Fibroblast of lung (primary cell): Measurements from ENCODE around the gene HID1.

Source experiments
- EZH2 ChIP-seq: IDR thresholded peaks from 2 replicates; pipeline ENCODE4 v1.5.1; 2012; ENCODE audit warnings: low read length, control low read depth, mild to moderate bottlenecking; ENCODE audit errors: missing control alignments
- TF ChIP-seq, protein P1 (sequence below), 2 donors: IDR thresholded peaks in 1 of 2; conservative IDR thresholded peaks in 1 of 2; 1 replicate in 1 of 2; 2 replicates in 1 of 2; pipeline ENCODE4 v1.5.1; 2011 to 2012; ENCODE audit warnings: low read length in 2 of 2, control low read depth in 1 of 2, inconsistent platforms in 1 of 2, low read depth in 1 of 2, mild to moderate bottlenecking in 1 of 2

DNA sequence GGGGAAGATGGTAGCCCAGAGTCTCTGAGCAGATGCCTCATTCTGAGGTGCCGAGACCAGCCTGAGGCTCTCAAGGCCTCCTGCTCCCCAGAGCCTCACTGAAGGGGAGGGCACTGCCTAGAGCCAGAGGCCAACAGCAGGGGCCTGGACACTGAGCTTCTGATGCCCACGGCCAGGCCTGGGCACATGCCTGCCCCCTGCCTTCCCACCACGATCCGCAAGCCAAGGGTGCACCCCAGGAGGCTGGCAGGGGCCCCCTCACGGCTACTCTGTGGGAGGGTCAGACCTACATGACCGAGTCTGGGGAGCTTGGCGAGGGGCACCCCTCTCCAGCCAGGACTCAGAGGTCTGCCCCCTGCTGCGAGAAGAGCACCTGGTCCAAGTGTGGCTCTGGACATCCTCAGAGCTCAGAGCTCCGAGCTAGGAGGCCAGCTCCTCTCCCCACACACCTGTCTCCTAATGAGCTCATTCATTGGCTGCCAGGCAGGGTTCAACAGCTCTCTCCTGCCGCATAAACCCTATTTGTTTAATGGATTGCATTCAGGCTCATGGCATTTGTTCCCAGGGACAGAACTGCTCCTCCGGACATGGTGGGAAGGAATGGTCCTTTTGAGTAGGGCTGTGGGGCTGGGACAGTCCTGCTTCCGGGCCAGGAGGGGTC, 23.0 kb downstream of the HID1 start:
- TF ChIP-seq, protein P1, sequence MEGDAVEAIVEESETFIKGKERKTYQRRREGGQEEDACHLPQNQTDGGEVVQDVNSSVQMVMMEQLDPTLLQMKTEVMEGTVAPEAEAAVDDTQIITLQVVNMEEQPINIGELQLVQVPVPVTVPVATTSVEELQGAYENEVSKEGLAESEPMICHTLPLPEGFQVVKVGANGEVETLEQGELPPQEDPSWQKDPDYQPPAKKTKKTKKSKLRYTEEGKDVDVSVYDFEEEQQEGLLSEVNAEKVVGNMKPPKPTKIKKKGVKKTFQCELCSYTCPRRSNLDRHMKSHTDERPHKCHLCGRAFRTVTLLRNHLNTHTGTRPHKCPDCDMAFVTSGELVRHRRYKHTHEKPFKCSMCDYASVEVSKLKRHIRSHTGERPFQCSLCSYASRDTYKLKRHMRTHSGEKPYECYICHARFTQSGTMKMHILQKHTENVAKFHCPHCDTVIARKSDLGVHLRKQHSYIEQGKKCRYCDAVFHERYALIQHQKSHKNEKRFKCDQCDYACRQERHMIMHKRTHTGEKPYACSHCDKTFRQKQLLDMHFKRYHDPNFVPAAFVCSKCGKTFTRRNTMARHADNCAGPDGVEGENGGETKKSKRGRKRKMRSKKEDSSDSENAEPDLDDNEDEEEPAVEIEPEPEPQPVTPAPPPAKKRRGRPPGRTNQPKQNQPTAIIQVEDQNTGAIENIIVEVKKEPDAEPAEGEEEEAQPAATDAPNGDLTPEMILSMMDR (conservative IDR thresholded peaks at IDR 0.05 in 1 of 2, IDR thresholded peaks at IDR 0.05 in 1 of 2; ENCODE audit: low read depth in 1 of 2, low read length in 2 of 2): no peak
- TF ChIP-seq EZH2: no peak
